GM19468 (cell line): Measurements from ENCODE around the gene CBX5.
"Not testable (repeated sequence)": the region's sequence is repeated elsewhere in the genome, so short reads cannot be mapped to it uniquely, and the experiment has no call there.

Experiments
- ATAC-seq: cut with Tn5 transposase; IDR thresholded peaks from one replicate; pipeline ENCODE4 v1.9.1; 2021; ENCODE audit warnings: mild to moderate bottlenecking, moderate library complexity, moderate number of reproducible peaks; ENCODE audit not compliant: unreplicated experiment; ENCODE audit errors: extremely low read depth

Gene CBX5

GRCh38 chr12:54229624-54230212 is 50.2 kb downstream of the CBX5 start:
- ATAC-seq = no peak

GRCh38 chr12:54228471-54228870 is 51.5 kb downstream of the CBX5 start:
- no peak for ATAC-seq

- ATAC-seq = not testable (repeated sequence)
Observed at GRCh38 chr12:54227927-54228326, 52.0 kb downstream of the CBX5 start.

DNA sequence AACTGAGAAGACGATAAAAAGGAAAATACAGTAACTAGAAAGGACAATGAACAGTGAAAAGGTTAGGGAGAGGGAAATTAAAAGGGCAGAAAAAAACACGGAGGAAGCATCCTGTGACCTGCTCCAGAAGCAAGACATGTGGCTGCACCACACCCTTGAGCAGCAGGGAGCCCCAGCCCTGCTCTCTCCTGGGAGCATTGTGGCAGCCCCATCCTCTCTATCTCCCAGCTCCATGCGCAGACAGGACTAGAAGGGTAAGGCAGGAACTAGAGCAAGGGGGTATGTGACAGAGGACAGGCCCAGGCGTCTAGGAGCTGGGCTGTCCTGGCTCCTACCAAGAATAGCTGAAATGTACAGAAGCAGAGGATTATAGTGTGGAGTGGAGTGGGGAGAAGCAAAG is 52.5 kb downstream of the CBX5 start:
- ATAC-seq = no peak

- ATAC-seq = no peak
Observed at GRCh38 chr12:54225666-54226065, 54.3 kb downstream of the CBX5 start.

DNA sequence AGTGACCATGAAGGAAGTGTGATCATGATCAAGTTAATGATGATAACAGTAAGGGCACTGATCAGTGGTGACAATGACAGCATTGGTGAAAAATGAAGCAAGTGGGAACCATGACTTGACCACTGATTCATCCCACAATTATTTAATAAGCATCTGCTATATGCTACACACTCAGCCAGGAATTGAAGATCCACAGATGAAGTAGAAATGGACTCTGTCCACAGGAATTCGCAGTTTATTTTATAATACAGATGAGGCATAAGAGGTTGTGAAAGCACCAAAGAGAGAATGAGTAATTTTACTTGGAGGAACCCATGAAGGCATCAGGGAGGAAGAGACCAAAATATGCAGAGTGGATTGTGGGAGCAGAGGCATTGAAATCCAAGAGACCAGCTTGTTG is 57.3 kb downstream of the CBX5 start:
- no peak for ATAC-seq

GRCh38 chr12:54221402-54221984 is 58.4 kb downstream of the CBX5 start:
- no peak for ATAC-seq

- ATAC-seq = no peak
Observed at GRCh38 chr12:54220567-54220966, 59.4 kb downstream of the CBX5 start.

DNA sequence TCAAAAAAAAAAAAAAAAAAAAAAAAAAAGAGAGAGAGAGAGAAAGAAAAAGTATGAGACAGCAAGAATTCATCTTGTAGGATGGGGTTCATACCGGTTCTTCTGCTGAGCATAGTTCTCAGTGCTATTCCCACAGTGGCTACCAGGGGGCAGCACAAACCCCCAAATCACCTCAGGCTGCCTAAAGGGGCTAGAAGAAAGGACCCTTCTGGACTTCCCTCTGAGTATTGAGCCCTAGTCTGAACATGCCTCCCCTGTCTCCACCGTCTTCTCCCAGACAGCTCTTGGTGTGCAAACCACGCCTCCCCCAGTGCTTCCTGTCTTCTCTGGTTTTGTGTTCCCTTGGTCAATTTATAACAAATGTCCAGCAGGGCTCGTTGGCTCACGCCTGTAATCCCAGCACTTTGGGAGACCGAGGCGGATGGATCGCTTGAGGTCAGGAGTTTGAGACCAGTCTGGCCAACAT is 59.8 kb downstream of the CBX5 start:
- no peak for ATAC-seq

GRCh38 chr12:54217774-54218241 is 62.1 kb downstream of the CBX5 start:
- ATAC-seq = peak; percentile 38

DNA sequence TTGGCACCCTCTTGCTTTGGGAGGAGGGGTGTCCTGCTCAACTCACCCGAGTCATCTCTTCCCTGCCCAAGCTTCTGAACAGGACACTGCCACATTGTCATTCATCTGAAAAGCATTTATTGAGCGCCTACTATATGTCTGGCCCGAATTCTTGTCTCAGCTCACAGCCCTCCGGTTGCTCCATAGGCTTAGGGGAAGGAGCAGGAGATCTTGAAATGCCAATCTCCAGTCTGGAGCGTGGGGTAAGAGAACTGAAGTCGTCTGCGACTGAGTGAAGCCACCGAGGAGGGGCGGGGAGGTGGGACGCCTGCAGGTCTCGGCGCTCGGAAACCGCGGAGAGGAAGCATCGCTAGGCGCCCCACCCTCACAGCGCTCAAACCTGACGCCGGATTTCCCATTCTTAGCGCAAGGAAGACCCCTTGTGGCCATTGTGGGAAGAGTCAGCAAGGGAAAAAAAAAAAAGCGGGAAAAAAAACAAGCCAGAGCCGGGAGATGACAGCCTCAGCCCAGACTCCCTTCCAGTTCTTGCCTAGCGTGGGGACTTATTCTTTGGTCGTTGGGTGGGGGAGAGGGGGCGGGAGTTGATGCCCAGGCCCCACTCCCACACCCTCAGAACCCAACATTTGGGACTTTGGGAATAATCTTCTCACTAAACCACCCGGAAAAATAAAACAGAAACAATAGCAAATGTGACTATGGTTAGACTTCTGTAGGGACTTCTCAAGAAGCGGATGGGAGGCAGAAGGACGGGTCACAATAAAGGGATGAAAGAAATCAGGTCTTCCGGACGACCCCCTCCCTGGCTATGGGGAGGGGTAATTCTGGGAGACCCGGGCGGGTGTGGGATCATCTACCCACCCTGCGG is 62.9 kb downstream of the CBX5 start:
- no peak for ATAC-seq

DNA sequence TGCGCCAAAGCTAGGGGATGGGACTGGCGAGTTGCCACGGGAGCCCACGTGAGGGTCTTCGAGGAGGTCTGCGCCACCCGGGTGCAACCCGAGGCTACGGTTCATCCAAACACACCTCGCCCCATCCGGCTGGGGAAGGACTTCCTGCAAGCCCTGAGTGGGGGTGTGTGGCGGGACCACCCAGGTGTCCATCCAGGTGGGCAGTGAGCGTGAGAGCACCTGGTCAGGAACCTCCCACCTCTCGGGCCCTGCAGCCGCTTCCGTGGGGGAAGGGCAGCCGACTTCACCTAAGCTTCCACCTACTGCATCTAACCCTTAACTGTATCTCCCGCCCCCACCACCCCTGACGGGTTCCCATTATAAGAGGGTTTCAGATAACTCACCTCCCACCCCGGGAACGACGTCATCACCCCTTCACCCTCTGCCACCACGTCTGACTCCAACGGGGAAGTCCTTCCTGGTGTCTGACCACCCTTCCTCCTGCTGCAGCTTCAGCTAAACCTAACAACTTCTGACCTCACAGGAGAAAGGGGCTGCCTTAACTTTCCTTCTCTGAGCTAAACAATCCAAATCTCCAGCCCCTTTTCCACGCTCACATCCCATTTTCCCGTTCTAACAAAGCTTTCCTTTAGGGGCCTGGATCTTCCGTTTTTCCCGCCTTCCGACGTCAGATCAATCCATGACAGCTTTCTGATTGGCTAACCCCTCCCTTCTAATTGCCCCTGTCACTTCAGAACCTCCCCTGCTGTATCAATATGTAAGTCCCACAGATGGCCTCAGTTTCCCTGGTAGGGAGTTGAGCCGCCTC is 63.7 kb downstream of the CBX5 start:
- ATAC-seq = no peak

- ATAC-seq = no peak
Observed at GRCh38 chr12:54214553-54215406, 65.1 kb downstream of the CBX5 start.

DNA sequence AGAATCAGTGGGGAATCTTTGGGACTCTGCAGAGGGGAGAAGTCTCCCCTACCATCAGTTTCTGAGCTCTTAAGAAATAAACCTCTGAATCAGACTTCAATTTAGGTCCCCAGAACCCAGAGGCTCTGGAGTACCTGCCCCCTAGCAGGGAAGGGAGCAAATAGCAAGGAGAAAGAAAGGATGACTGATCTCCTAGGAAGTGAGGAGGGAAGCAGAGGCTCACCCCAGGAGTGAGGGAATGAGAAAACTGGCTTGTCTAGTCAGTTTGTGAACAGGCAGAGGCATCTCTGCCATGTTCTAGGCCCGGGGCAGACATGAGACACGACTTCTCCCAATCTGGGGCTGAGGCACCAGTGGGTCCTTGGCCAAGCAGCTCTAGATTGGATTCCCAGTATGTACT is 66.8 kb downstream of the CBX5 start:
- ATAC-seq = no peak

GRCh38 chr12:54211920-54212319 is 68.0 kb downstream of the CBX5 start:
- no peak for ATAC-seq

DNA sequence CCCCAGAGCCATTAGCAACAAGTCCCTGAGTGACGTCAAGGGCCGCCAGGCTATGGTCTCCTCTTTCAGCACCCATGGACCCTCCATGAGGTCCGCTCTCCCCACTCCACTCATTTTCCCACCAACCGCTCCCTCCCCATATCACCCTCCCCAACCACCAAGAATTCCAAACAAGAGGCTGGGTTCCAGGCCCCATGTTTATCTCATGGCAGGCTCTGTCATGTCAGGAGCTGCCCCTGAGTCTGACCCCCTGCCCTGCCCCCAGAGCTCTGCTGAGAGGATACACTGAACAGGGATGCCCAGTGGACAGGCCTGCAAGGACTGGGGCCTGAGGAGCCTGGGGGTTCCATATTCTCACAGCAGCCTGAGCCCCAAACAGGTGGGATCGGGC is 69.5 kb downstream of the CBX5 start:
- no peak for ATAC-seq

- ATAC-seq = no peak
Observed at GRCh38 chr12:54208591-54208990, 71.3 kb downstream of the CBX5 start.

DNA sequence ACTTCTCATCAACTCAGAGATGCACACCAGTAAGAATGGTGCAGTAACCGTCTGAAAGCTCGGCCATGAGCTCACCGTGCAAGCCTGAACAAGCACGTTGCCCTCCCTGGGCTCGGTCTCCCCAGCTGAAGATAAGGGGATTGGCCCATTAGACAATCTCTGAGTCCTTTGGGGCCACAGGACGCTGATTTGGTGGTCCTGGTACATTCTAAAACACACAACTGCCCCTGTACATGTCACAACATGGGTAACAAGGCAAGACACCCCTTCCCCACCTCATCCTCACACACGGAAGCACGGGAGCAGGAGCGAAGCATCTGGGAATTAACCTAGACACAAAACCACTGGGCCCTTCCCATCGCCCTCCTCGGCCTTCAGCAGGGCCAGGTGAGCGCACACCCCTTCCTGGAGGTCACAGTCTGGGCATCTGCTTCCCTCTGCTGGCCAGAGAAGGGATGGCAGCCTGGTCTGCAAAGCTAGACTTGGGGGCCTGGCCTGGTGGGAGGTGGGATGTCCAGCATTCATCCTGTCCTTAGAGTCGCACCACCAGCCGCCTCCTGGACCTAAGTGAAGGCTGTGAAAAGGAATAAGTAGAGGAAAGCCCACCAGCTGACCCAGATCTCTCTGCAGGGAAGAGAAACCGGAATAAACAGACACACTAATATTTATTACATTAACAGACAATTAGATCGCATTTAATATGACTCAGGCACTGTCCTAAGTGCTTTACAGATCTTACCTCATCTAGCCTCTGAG is 72.2 kb downstream of the CBX5 start:
- no peak for ATAC-seq

DNA sequence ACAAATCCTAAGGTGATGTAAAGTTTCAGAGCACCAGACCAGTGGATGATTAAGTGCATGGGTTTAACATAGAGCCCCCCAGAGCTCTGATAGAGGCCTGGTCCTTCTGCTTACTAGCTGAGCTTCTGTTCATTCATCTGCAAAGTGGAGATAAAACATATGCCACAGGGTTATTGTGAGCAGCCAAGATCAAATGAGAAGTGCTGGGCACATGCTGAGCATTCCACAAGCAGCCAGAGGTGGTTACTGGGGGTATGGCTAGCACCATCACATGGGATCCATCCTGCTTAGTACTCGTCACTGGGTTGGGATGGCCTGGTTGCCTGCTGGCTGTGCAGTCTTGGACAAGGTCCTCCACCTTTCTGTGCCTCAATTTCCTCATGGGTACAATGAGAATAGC is 73.1 kb downstream of the CBX5 start:
- no peak for ATAC-seq
